Measurements from ENCODE around the gene DYNC2H1.

DNA sequence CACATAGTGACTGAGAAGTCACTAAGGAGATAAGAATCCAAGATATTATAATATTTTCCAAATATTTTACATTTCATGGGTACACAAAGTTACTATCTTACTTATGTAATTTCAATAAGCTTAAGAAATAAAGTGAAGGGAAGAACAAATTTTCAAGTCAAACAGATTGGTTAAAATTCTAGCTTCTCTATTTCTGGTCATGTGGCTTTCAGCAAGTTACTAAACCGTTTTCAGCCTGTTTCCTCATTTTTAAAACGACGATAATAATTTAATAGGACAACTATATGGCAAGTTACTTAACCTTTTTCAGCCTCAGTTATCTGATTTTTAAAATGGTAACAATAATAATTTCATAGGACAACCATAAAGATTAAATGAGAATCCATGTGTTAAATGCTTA is 32.9 kb upstream of the DYNC2H1 start:
- TF ChIP-seq, protein P1, sequence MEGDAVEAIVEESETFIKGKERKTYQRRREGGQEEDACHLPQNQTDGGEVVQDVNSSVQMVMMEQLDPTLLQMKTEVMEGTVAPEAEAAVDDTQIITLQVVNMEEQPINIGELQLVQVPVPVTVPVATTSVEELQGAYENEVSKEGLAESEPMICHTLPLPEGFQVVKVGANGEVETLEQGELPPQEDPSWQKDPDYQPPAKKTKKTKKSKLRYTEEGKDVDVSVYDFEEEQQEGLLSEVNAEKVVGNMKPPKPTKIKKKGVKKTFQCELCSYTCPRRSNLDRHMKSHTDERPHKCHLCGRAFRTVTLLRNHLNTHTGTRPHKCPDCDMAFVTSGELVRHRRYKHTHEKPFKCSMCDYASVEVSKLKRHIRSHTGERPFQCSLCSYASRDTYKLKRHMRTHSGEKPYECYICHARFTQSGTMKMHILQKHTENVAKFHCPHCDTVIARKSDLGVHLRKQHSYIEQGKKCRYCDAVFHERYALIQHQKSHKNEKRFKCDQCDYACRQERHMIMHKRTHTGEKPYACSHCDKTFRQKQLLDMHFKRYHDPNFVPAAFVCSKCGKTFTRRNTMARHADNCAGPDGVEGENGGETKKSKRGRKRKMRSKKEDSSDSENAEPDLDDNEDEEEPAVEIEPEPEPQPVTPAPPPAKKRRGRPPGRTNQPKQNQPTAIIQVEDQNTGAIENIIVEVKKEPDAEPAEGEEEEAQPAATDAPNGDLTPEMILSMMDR (IDR thresholded peaks at IDR 0.05): no peak
- no peak for TF ChIP-seq POLR2A (IDR thresholded peaks at IDR 0.05)
- no peak for TF ChIP-seq POLR2AphosphoS5 (IDR thresholded peaks at IDR 0.05)
